Ovary (tissue), 9 donors: Measurements from ENCODE around the gene CCDC91. TPM values are rescaled to one million over a fixed set of nuclear protein-coding genes. Genes with fewer than 3 reads are reported as not detected.
"Not testable (repeated sequence)": the region's sequence is repeated elsewhere in the genome, so short reads cannot be mapped to it uniquely, and the experiment has no call there.

Experiments used
- DNase-seq, 5 donors: peaks; one replicate each; pipeline ENCODE4 v3.0.0-alpha.2; 2019 to 2020
- H3K27ac ChIP-seq, 2 donors: fragments of 200-600 bp; one replicate each; pipeline versions ENCODE4 v1.5.1 to v1.8.0; 2019 to 2022
- H3K27me3 ChIP-seq: fragments of 200-600 bp; one replicate; pipeline ENCODE4 v1.8.0; 2022
- H3K36me3 ChIP-seq: fragments of 200-600 bp; sonication (generic); one replicate; pipeline ENCODE4 v1.5.1; 2019
- H3K4me1 ChIP-seq: one replicate; pipeline ENCODE4 v1.8.1; 2013; ENCODE audit warnings: mild to moderate bottlenecking, moderate library complexity; ENCODE audit not compliant: insufficient read depth
- H3K4me3 ChIP-seq: fragments of 200-600 bp; sonication (generic); one replicate; pipeline ENCODE4 v1.5.1; 2017
- H3K9me3 ChIP-seq, 2 donors: fragments of 200-600 bp in 1 of 2; sonication (generic) in 1 of 2; one replicate each; pipeline versions ENCODE4 v1.5.1 to v1.8.1; 2013 to 2019; ENCODE audit warnings: mild to moderate bottlenecking in 1 of 2, moderate library complexity in 1 of 2
- CTCF ChIP-seq, 3 donors: fragments of 450-650 bp in 2 of 3; fragments of 200-600 bp in 1 of 3; IDR thresholded peaks; one replicate each; pipeline versions ENCODE4 v1.5.1 to v1.8.0; 2016 to 2022; ENCODE audit warnings: antibody characterized with exemption in 3 of 3, mild to moderate bottlenecking in 1 of 3
- EP300 ChIP-seq: sonication (generic); formaldehyde crosslinking; IDR thresholded peaks from one replicate; pipeline ENCODE4 v1.6.1; 2017; ENCODE audit warnings: antibody characterized with exemption
- POLR2A ChIP-seq: fragments of 450-650 bp; IDR thresholded peaks from one replicate; pipeline ENCODE4 v1.6.1; 2017; ENCODE audit warnings: antibody characterized with exemption, mild to moderate bottlenecking, moderate library complexity
- WGBS, 3 donors: extraction: QIAGEN DNeasy Blood & Tissue Kit in 1 of 3; methylation state at CpG; one replicate each; pipeline versions ENCODE4 v1.1.5 to v1.1.7; 2013 to 2017; 5-methylcytosine and 5-hydroxymethylcytosine counted together
- intact Hi-C, 4 donors: fragments of 100-400 bp; cut with DNase I; formaldehyde crosslinking; loops; one replicate each; pipeline versions ENCODE4 v1.11.0 to v1.15.1; 2022 to 2023
- polyA plus RNA-seq, 2 donors: library from polyadenylated mRNA; stranded (reverse); fragments of 200-250 nt in 1 of 2; fragments of 350-450 nt in 1 of 2; fragmentation: Illumina TruSeq in 1 of 2; extraction: RNeasy Lipid Tissue Mini Kit (QIAGEN cat#74804) in 1 of 2; gene quantifications; one replicate each; pipeline ENCODE4 v1.2.3, GENCODE V29; 2013 to 2014
- total RNA-seq, 7 donors: library from RNA; depleted of rRNA in 2 of 7; stranded (reverse); fragments of >200 nt in 2 of 7; fragmentation: NEBNext Ultra II Directional in 3 of 7; extraction: Animal tissue kit (Norgen Biotek cat#: 25700) in 3 of 7; gene quantifications; one replicate each; pipeline versions ENCODE4 v1.1.0 to v1.2.4, GENCODE V29; 2016 to 2023
- donor health status: DM: no; HTN: no; CAD: no; lungs with moderate emphysema.
- donor health status: DM: no; HTN: no; CAD: no.
- donor health status: Bipolar disorder and iron deficiency.
- donor health status: DM: yes; HTN: yes; CAD: no.
- donor health status: DM: no; HTN: no; CAD: no.
- donor health status: DM: yes; HTN: yes; CAD: no.

Gene CCDC91
- total and polyA plus RNA-seq, 9 donors, result 15.8 to 45.7 (median 36.2) TPM

GRCh38 chr12:28318273-28318672, 128.0 kb downstream of the CCDC91 start:
- no peak for DNase-seq
- no peaks in the 10 kb centered on the region for H3K4me1 ChIP-seq
- no peaks in the 10 kb centered on the region for H3K9me3 ChIP-seq
- intact Hi-C loops, result no loop called here
- 74 to 97% (median 80%) methylated on average over 3 of the region's 3 CpGs for WGBS, 3 donors
- H3K27me3 ChIP-seq, result no peaks in the 10 kb centered on the region
- no peak overlapping the region for H3K27ac ChIP-seq
- TF ChIP-seq POLR2A (no peak), EP300 (no peak), CTCF (IDR thresholded peaks at IDR 0.05) (no peak)
- H3K4me3 ChIP-seq, result no peak overlapping the region
- no peaks in the 10 kb centered on the region for H3K36me3 ChIP-seq

DNA sequence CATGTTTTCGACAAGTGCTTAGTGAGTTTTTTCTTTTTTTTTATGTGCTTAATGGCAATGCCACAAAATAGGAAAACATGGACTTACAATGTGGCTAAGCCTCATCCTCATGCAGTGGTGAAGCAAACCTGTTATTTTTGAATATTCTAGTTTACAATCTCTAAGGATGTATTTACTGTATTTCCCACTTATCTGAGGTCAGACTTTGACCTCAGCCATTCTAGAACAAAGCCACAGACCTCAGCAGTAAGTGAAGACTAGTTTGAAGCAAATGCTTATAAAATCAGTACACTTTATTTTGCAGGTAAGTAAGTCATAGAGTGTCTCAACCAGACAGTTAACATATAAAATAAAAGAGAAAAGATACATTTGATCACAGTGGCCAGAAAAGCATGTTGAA, 130.1 kb downstream of the CCDC91 start:
- no peaks in the 10 kb centered on the region for H3K9me3 ChIP-seq
- no peak for DNase-seq
- no peaks in the 10 kb centered on the region for H3K4me1 ChIP-seq
- TF ChIP-seq CTCF (IDR thresholded peaks at IDR 0.05) (no peak), EP300 (no peak), POLR2A (no peak)
- intact Hi-C loops, result no loop called here
- H3K27ac ChIP-seq, result no peak overlapping the region
- 63 to 70% (median 67%) methylated on average over 1 of the region's 1 CpG for WGBS, 3 donors
- H3K36me3 ChIP-seq, result no peaks in the 10 kb centered on the region
- no peak overlapping the region for H3K4me3 ChIP-seq
- H3K27me3 ChIP-seq, result no peaks in the 10 kb centered on the region

GRCh38 chr12:28327722-28328121, 137.5 kb downstream of the CCDC91 start:
- TF ChIP-seq CTCF (IDR thresholded peaks at IDR 0.05) (no peak), POLR2A (no peak), EP300 (no peak)
- Histone ChIP-seq H3K27ac (no peak overlapping the region), H3K36me3 (no peaks in the 10 kb centered on the region), H3K4me3 (no peak overlapping the region), H3K4me1 (no peaks in the 10 kb centered on the region), H3K27me3 (no peaks in the 10 kb centered on the region), H3K9me3 (no peaks in the 10 kb centered on the region)
- intact Hi-C loops, result no loop called here
- WGBS, 3 donors, result 94 to 97% (median 94%) methylated on average over 4 of the region's 4 CpGs
- no peak for DNase-seq

DNA sequence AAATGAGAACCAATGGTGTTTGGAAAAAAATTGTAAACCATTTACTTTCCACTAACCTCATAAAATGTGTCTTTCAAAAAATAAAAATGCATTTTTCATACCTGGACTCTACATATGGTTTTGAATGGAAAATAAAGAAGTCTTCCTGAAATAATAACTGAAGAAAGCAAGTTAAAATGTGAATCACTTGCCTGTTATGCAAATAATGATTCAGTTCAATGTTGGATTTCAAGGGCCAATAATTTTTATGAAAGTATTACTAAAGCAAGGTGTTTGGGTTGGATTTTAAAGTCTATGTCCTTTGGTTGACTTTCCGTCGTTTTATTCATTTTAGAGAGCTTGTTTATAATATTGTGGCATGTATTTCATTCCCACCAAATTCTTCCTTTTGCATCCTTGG, 138.7 kb downstream of the CCDC91 start:
- Histone ChIP-seq H3K27ac (no peak overlapping the region), H3K4me3 (no peak overlapping the region), H3K4me1 (no peaks in the 10 kb centered on the region), H3K27me3 (no peaks in the 10 kb centered on the region), H3K9me3 (no peaks in the 10 kb centered on the region), H3K36me3 (no peaks in the 10 kb centered on the region)
- no peak for DNase-seq
- intact Hi-C loops, result no loop called here
- 89 to 96% (median 94%) methylated on average over 2 of the region's 2 CpGs for WGBS, 3 donors
- TF ChIP-seq CTCF (IDR thresholded peaks at IDR 0.05) (no peak), POLR2A (no peak), EP300 (no peak)

- H3K27ac ChIP-seq, intact Hi-C loops, H3K4me3 ChIP-seq, H3K9me3 ChIP-seq, H3K27me3 ChIP-seq, H3K4me1 ChIP-seq, DNase-seq, H3K36me3 ChIP-seq: not testable (repeated sequence)
- WGBS, 3 donors, result 96 to 100% (median 97%) methylated on average over 2 of the region's 2 CpGs
Observed at GRCh38 chr12:28329727-28330126, 139.5 kb downstream of the CCDC91 start.

DNA sequence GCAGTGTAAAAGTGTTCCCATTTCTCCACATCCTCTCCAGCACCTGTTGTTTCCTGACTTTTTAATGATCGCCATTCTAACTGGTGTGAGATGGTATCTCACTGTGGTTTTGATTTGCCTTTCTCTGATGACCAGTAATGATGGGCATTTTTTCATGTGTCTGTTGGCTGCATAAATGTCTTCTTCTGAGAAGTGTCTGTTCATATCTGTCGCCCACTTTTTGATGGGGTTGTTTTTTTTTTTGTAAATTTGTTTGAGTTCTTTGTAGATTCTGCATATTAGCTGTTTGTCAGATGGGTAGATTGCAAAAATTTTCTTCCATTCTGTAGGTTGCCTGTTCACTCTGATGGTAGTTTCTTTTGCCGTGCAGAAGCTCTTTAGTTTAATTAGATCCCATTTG, 140.0 kb downstream of the CCDC91 start:
- H3K27me3 ChIP-seq, H3K36me3 ChIP-seq, intact Hi-C loops, H3K9me3 ChIP-seq, H3K4me1 ChIP-seq, H3K27ac ChIP-seq, DNase-seq, H3K4me3 ChIP-seq: not testable (repeated sequence)
- 88 to 97% (median 95%) methylated on average over 3 of the region's 3 CpGs for WGBS, 3 donors
